Keratinocyte (primary cell): ENCODE data around the gene ZSCAN25. TPM values are rescaled to one million over a fixed set of nuclear protein-coding genes. Genes with fewer than 3 reads are reported as not detected.

Source experiments
- DNase-seq: peaks from one replicate; pipeline ENCODE4 v3.0.0-alpha.2; 2011; ENCODE audit warnings: low read depth, missing footprints, low spot score
- FAIRE-seq: peaks from 2 replicates; lab custom pipeline; 2011; peaks lifted over from hg19 to GRCh38; lab: Jason Lieb, UNC
- H2AFZ ChIP-seq: 2 replicates; pipeline ENCODE4 v1.6.0; 2012; ENCODE audit warnings: low read length, control low read depth, inconsistent platforms; ENCODE audit not compliant: control insufficient read depth
- H3K27ac ChIP-seq: 2 replicates; pipeline ENCODE4 v1.5.1; 2011; ENCODE audit warnings: low read length; ENCODE audit not compliant: control insufficient read depth, insufficient read depth
- H3K27me3 ChIP-seq: 3 replicates; pipeline ENCODE4 v1.6.0; 2011; ENCODE audit warnings: low read length; ENCODE audit not compliant: control insufficient read depth, insufficient read depth; ENCODE audit errors: extremely low read depth
- H3K36me3 ChIP-seq, 2 experiments: 2 replicates in 1 of 2; 3 replicates in 1 of 2; pipeline ENCODE4 v1.5.1; 2011; ENCODE audit warnings: low read length in 2 of 2, mild to moderate bottlenecking in 1 of 2; ENCODE audit not compliant: control insufficient read depth in 2 of 2, insufficient read depth in 2 of 2; ENCODE audit errors: extremely low read depth in 1 of 2
- H3K4me1 ChIP-seq: 3 replicates; pipeline ENCODE4 v1.5.1; 2011; ENCODE audit warnings: low read length; ENCODE audit not compliant: control insufficient read depth, insufficient read depth; ENCODE audit errors: extremely low read depth
- H3K4me2 ChIP-seq: 3 replicates; pipeline ENCODE4 v1.6.0; 2011; ENCODE audit warnings: low read depth, low read length; ENCODE audit not compliant: control insufficient read depth, insufficient read depth; ENCODE audit errors: extremely low read depth
- H3K4me3 ChIP-seq, 3 experiments: fragments of 200-600 bp in 1 of 3; sonication (generic) in 1 of 3; 2 replicates in 2 of 3; 3 replicates in 1 of 3; pipeline ENCODE4 v1.5.1; 2011 to 2016; ENCODE audit warnings: low read length in 3 of 3, mild to moderate bottlenecking in 3 of 3, control low read depth in 2 of 3, inconsistent platforms in 1 of 3, low read depth in 1 of 3, mixed read lengths in 1 of 3, mixed run types in 1 of 3, moderate library complexity in 1 of 3; ENCODE audit not compliant: control insufficient read depth in 2 of 3, insufficient read depth in 2 of 3; ENCODE audit errors: extremely low read depth in 1 of 3
- H3K79me2 ChIP-seq: 2 replicates; pipeline ENCODE4 v1.6.0; 2012; ENCODE audit warnings: low read length; ENCODE audit not compliant: control insufficient read depth, insufficient read depth
- H3K9ac ChIP-seq: 3 replicates; pipeline ENCODE4 v1.6.0; 2011; ENCODE audit warnings: low read length; ENCODE audit not compliant: control insufficient read depth, insufficient read depth; ENCODE audit errors: extremely low read depth
- H3K9me1 ChIP-seq: 3 replicates; pipeline ENCODE4 v1.6.0; 2011; ENCODE audit warnings: low read length; ENCODE audit not compliant: control insufficient read depth, insufficient read depth; ENCODE audit errors: extremely low read depth
- H3K9me3 ChIP-seq: 2 replicates; pipeline ENCODE4 v1.5.1; 2012; ENCODE audit warnings: low read depth, low read length; ENCODE audit not compliant: control insufficient read depth
- H4K20me1 ChIP-seq: 3 replicates; pipeline ENCODE4 v1.6.0; 2011; ENCODE audit warnings: low read length; ENCODE audit not compliant: control insufficient read depth, insufficient read depth; ENCODE audit errors: extremely low read depth
- EZH2 ChIP-seq: IDR thresholded peaks from one replicate; pipeline ENCODE4 v1.6.1; 2012; ENCODE audit warnings: inconsistent platforms, mild to moderate bottlenecking, low read length, moderate library complexity
- dilution Hi-C: fragments of 300-500 bp; cut with MboI; formaldehyde crosslinking; loops from one replicate; pipeline ENCODE4 v1.7.0; 2020; ENCODE audit warnings: low sequenced_read_pairs; ENCODE audit not compliant: extremely low pct_ligation_motif_present
- polyA plus RNA-seq, 5 experiments: library from polyadenylated mRNA; depleted of rRNA in 3 of 5; stranded (reverse) in 3 of 5; stranded (forward) in 1 of 5; unstranded in 1 of 5; fragments of >200 nt; gene quantifications; 1 replicate in 1 of 5; 2 replicates in 3 of 5; 3 replicates in 1 of 5; pipeline versions ENCODE4 v1.2.1 to v1.2.3, GENCODE V29; 2011 to 2012; ENCODE audit warnings: missing spikeins in 2 of 5, low read depth in 1 of 5, low replicate concordance in 1 of 5
- TF ChIP-seq, protein P1 (sequence below), 3 experiments: IDR thresholded peaks in 1 of 3; conservative IDR thresholded peaks in 1 of 3; optimal IDR thresholded peaks in 1 of 3; 2 replicates in 2 of 3; 3 replicates in 1 of 3; pipeline versions ENCODE3 to v1.5.1; 2011; ENCODE audit warnings: low read length in 3 of 3, mild to moderate bottlenecking in 3 of 3, moderate library complexity in 2 of 3, control low read depth in 1 of 3, inconsistent platforms in 1 of 3; ENCODE audit not compliant: insufficient read depth in 2 of 3; ENCODE audit errors: extremely low read depth in 1 of 3

Gene ZSCAN25
- polyA plus RNA-seq, 1 donor (not counting 4 experiments of a cell fraction or from before 2014, with no cell fraction given): 13.1 TPM

DNA sequence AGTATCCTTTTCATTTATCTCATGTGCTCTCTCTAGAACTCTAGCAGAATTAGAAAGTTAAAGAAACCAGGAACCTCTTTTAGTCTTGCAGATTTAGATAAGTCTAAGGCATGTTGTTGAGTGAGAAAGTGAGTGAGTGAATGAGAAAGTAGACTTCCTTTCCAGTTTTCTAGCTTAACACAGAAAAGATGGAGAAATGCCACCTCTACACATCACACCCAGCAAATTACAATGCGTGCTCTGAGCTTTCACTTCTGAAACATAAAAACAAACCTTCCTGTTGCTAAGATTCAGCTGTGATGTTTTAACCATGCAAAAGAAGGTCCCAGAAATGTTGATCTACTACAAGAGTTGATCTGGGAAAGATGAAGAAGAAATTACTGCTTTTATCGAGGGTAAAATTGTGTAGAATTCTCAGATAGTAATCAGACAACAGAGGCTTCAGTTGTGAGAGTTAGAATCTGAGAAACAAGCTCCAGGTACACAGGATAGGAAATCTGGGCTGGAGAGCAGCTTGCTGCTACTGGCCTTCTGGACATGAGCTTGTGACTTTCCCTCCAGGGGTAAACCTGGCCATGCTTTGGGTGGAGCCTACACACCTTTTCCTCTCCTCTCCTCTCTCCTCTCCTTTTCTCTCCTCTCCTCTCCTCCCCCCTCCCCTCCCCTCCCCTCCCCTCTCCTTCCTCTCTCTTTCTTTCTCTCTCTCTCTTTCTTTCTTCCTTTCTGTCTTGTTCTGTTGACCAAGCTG lies 58.4 kb downstream of the ZSCAN25 start:
- Histone ChIP-seq H3K27ac (no peak overlapping the region), H3K4me3 (no peak overlapping the region), H3K27me3 (no peaks in the 10 kb centered on the region), H2AFZ (no peak overlapping the region), H3K9me3 (no peaks in the 10 kb centered on the region), H3K9me1 (no peaks in the 10 kb centered on the region), H3K36me3 (peaks cover 0 to 3% of the 10 kb centered on the region in 2 experiments), H3K4me2 (no peak overlapping the region), H3K9ac (no peak overlapping the region), H3K79me2 (no peaks in the 10 kb centered on the region), H3K4me1 (peaks cover 10% of the 10 kb centered on the region), H4K20me1 (no peaks in the 10 kb centered on the region)
- FAIRE-seq (no peak), DNase-seq (no peak)
- dilution Hi-C loops: no loop called here
- TF ChIP-seq EZH2: no peak
- TF ChIP-seq, protein P1, sequence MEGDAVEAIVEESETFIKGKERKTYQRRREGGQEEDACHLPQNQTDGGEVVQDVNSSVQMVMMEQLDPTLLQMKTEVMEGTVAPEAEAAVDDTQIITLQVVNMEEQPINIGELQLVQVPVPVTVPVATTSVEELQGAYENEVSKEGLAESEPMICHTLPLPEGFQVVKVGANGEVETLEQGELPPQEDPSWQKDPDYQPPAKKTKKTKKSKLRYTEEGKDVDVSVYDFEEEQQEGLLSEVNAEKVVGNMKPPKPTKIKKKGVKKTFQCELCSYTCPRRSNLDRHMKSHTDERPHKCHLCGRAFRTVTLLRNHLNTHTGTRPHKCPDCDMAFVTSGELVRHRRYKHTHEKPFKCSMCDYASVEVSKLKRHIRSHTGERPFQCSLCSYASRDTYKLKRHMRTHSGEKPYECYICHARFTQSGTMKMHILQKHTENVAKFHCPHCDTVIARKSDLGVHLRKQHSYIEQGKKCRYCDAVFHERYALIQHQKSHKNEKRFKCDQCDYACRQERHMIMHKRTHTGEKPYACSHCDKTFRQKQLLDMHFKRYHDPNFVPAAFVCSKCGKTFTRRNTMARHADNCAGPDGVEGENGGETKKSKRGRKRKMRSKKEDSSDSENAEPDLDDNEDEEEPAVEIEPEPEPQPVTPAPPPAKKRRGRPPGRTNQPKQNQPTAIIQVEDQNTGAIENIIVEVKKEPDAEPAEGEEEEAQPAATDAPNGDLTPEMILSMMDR (optimal IDR thresholded peaks at IDR 0.05 in 1 of 3, IDR thresholded peaks at IDR 0.05 in 1 of 3, conservative IDR thresholded peaks at IDR 0.05 in 1 of 3; ENCODE audit: extremely low read depth in 1 of 3, insufficient read depth in 2 of 3, low read length in 3 of 3): no peak

DNA sequence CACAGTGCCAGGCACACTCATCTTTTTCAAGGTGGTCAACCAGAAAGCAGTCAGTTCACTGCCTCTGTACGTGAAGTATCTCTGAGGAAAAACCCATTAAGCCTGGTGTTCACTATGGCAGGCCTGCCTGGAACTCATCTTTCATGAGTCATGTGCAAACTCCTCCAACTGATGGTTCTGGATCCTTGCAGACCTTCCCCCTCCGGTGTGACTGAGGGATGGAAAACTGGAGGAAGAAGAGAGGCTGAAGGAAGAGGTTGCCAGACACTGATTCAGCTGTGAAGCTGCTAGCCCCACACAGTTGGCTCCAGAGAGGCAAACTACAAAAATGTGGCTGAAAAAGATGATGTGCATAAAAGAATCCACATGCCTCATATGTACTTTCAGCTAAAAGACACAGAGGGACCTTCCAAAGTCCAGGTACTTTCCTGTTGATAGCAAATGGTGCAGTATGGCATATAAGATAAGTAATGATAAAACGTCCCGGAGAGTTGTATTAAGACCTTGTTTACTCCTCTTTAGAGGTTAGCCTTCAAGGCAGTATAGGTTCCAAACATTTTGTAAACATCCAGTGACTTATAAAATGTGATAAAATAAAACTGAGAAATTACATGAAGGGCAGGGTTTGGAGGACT lies 60.4 kb downstream of the ZSCAN25 start:
- no peak overlapping the region for H3K4me2 ChIP-seq
- no peaks in the 10 kb centered on the region for H3K9me1 ChIP-seq
- H4K20me1 ChIP-seq: no peaks in the 10 kb centered on the region
- H3K9ac ChIP-seq: no peak overlapping the region
- H3K79me2 ChIP-seq: no peaks in the 10 kb centered on the region
- peaks cover 0 to 3% of the 10 kb centered on the region in 2 experiments for H3K36me3 ChIP-seq
- no peak overlapping the region for H2AFZ ChIP-seq
- no peak for TF ChIP-seq EZH2
- TF ChIP-seq, protein P1 (optimal IDR thresholded peaks at IDR 0.05 in 1 of 3, IDR thresholded peaks at IDR 0.05 in 1 of 3, conservative IDR thresholded peaks at IDR 0.05 in 1 of 3; ENCODE audit: extremely low read depth in 1 of 3, insufficient read depth in 2 of 3, low read length in 3 of 3): no peak
- dilution Hi-C loops: no loop called here
- H3K4me1 ChIP-seq: peaks cover 10% of the 10 kb centered on the region
- H3K4me3 ChIP-seq: no peak overlapping the region
- no peak for FAIRE-seq
- H3K27me3 ChIP-seq: no peaks in the 10 kb centered on the region
- H3K27ac ChIP-seq: no peak overlapping the region
- no peaks in the 10 kb centered on the region for H3K9me3 ChIP-seq
- DNase-seq: no peak
